ENCODE results near the gene C1QTNF2. TPM values are rescaled to one million over a fixed set of nuclear protein-coding genes. Genes with fewer than 3 reads are reported as not detected.
A peak's percentile ranks its signal among the peaks of the same experiment; 100 is the strongest.

The C1QTNF2 gene
- total and polyA plus RNA-seq, 4 experiments from 2014 or later = not detected

GRCh38 chr5:160356550-160357347 is 13.7 kb downstream of the C1QTNF2 start:
- Histone ChIP-seq H3K4me3 (ENCODE audit: low read length in 2 of 2) (no peak overlapping the region), H3K9me3 (ENCODE audit: control insufficient read depth in 1 of 2, low read length in 2 of 2) (no peaks in the 10 kb centered on the region), H3K27ac (ENCODE audit: low read depth, low read length) (no peak overlapping the region), H3K4me1 (ENCODE audit: insufficient read depth, low read length) (no peaks in the 10 kb centered on the region), H3K27me3 (ENCODE audit: insufficient read depth, low read length) (no peaks in the 10 kb centered on the region), H3K36me3 (ENCODE audit: insufficient read depth, low read length) (no peaks in the 10 kb centered on the region)
- POLR2A ChIA-PET (ENCODE audit: partially characterized antibody) = no interaction called here
- CTCF ChIA-PET (ENCODE audit: partially characterized antibody) = interaction anchor here (0.6 to 1.3 kb wide), 2 partner anchors 11 to 27 kb away, joined by 3 to 4 read pairs; no protein-coding TSS in a partner anchor
- Mint-ChIP-seq H3K27me3 (peaks cover 0 to 9% of the 10 kb centered on the region in 2 donors), H3K4me1 (no peaks in the 10 kb centered on the region), H3K9me3 (no peaks in the 10 kb centered on the region), H3K27ac (no peak overlapping the region), H3K36me3 (no peaks in the 10 kb centered on the region), H3K4me3 (no peak overlapping the region)
- intact Hi-C loops (cut with micrococcal nuclease) = no loop called here
- no peak for DNase-seq

- H3K4me1 ChIP-seq (ENCODE audit: insufficient read depth, low read length) = no peaks in the 10 kb centered on the region
- no peaks in the 10 kb centered on the region for H3K27me3 ChIP-seq (ENCODE audit: insufficient read depth, low read length)
- intact Hi-C loops (cut with micrococcal nuclease) = no loop called here
- peaks cover 0 to 7% of the 10 kb centered on the region in 2 donors for H3K27me3 Mint-ChIP-seq
- no peaks in the 10 kb centered on the region for H3K4me1 Mint-ChIP-seq
- H3K4me3 Mint-ChIP-seq = no peak overlapping the region
- H3K36me3 ChIP-seq (ENCODE audit: insufficient read depth, low read length) = no peaks in the 10 kb centered on the region
- no peak overlapping the region for H3K27ac ChIP-seq (ENCODE audit: low read depth, low read length)
- H3K9me3 Mint-ChIP-seq = no peaks in the 10 kb centered on the region
- POLR2A ChIA-PET (ENCODE audit: partially characterized antibody) = no interaction called here
- no peak for DNase-seq
- CTCF ChIA-PET (ENCODE audit: partially characterized antibody) = interaction anchor here (1.2 kb wide), 1 partner anchor 9 kb away, joined by 4 read pairs; no protein-coding TSS in a partner anchor
- H3K4me3 ChIP-seq (ENCODE audit: low read length in 2 of 2) = no peak overlapping the region
- H3K9me3 ChIP-seq (ENCODE audit: control insufficient read depth in 1 of 2, low read length in 2 of 2) = no peaks in the 10 kb centered on the region
- no peak overlapping the region for H3K27ac Mint-ChIP-seq
- H3K36me3 Mint-ChIP-seq = no peaks in the 10 kb centered on the region
Observed at GRCh38 chr5:160354666-160355065, 15.8 kb downstream of the C1QTNF2 start.

GRCh38 chr5:160353379-160353778 is 17.0 kb downstream of the C1QTNF2 start:
- Mint-ChIP-seq H3K27me3 (peaks cover 0 to 2% of the 10 kb centered on the region in 2 donors), H3K4me3 (no peak overlapping the region), H3K4me1 (no peaks in the 10 kb centered on the region), H3K27ac (no peak overlapping the region), H3K36me3 (no peaks in the 10 kb centered on the region), H3K9me3 (no peaks in the 10 kb centered on the region)
- CTCF ChIA-PET (ENCODE audit: partially characterized antibody) = interaction anchor here (1.0 kb wide), 1 partner anchor 10 kb away, joined by 3 read pairs; no protein-coding TSS in a partner anchor
- Histone ChIP-seq H3K4me1 (ENCODE audit: insufficient read depth, low read length) (no peaks in the 10 kb centered on the region), H3K9me3 (ENCODE audit: control insufficient read depth in 1 of 2, low read length in 2 of 2) (no peaks in the 10 kb centered on the region), H3K4me3 (ENCODE audit: low read length in 2 of 2) (no peak overlapping the region), H3K36me3 (ENCODE audit: insufficient read depth, low read length) (no peaks in the 10 kb centered on the region), H3K27ac (ENCODE audit: low read depth, low read length) (no peak overlapping the region), H3K27me3 (ENCODE audit: insufficient read depth, low read length) (no peaks in the 10 kb centered on the region)
- intact Hi-C loops (cut with micrococcal nuclease) = no loop called here
- DNase-seq = no peak
- POLR2A ChIA-PET (ENCODE audit: partially characterized antibody) = no interaction called here

GRCh38 chr5:160352308-160352707 is 18.1 kb downstream of the C1QTNF2 start:
- Histone ChIP-seq H3K27ac (ENCODE audit: low read depth, low read length) (no peak overlapping the region), H3K4me1 (ENCODE audit: insufficient read depth, low read length) (no peaks in the 10 kb centered on the region), H3K27me3 (ENCODE audit: insufficient read depth, low read length) (no peaks in the 10 kb centered on the region), H3K36me3 (ENCODE audit: insufficient read depth, low read length) (no peaks in the 10 kb centered on the region), H3K4me3 (ENCODE audit: low read length in 2 of 2) (no peak overlapping the region), H3K9me3 (ENCODE audit: control insufficient read depth in 1 of 2, low read length in 2 of 2) (no peaks in the 10 kb centered on the region)
- intact Hi-C loops (cut with micrococcal nuclease) = no loop called here
- DNase-seq = no peak
- Mint-ChIP-seq H3K27ac (no peak overlapping the region), H3K27me3 (peaks cover 0 to 2% of the 10 kb centered on the region in 2 donors), H3K4me1 (no peaks in the 10 kb centered on the region), H3K9me3 (no peaks in the 10 kb centered on the region), H3K4me3 (no peak overlapping the region), H3K36me3 (no peaks in the 10 kb centered on the region)
- ChIA-PET POLR2A (ENCODE audit: partially characterized antibody) (no interaction called here), CTCF (ENCODE audit: partially characterized antibody) (interaction anchor here (0.7 to 1.5 kb wide), 2 partner anchors 10 to 168 kb away, joined by 3 to 4 read pairs; no protein-coding TSS in a partner anchor)

- Mint-ChIP-seq H3K27ac (no peak overlapping the region), H3K4me1 (no peaks in the 10 kb centered on the region), H3K36me3 (no peaks in the 10 kb centered on the region), H3K27me3 (peaks cover 0 to 2% of the 10 kb centered on the region in 2 donors), H3K9me3 (no peaks in the 10 kb centered on the region), H3K4me3 (no peak overlapping the region)
- Histone ChIP-seq H3K36me3 (ENCODE audit: insufficient read depth, low read length) (no peaks in the 10 kb centered on the region), H3K27ac (ENCODE audit: low read depth, low read length) (no peak overlapping the region), H3K4me3 (ENCODE audit: low read length in 2 of 2) (no peak overlapping the region), H3K9me3 (ENCODE audit: control insufficient read depth in 1 of 2, low read length in 2 of 2) (no peaks in the 10 kb centered on the region), H3K4me1 (ENCODE audit: insufficient read depth, low read length) (no peaks in the 10 kb centered on the region), H3K27me3 (ENCODE audit: insufficient read depth, low read length) (no peaks in the 10 kb centered on the region)
- POLR2A ChIA-PET (ENCODE audit: partially characterized antibody) = no interaction called here
- DNase-seq = no peak
- CTCF ChIA-PET (ENCODE audit: partially characterized antibody) = interaction anchor here (9.7 kb wide), 1 partner anchor 326 kb away, joined by 179 read pairs; no protein-coding TSS in a partner anchor
- intact Hi-C loops (cut with micrococcal nuclease) = no loop called here
Observed at GRCh38 chr5:160349935-160350303, 20.5 kb downstream of the C1QTNF2 start.

GRCh38 chr5:160349249-160349934 is 21.0 kb downstream of the C1QTNF2 start:
- H3K27ac ChIP-seq (ENCODE audit: low read depth, low read length) = no peak overlapping the region
- Mint-ChIP-seq H3K9me3 (no peaks in the 10 kb centered on the region), H3K4me3 (no peak overlapping the region), H3K36me3 (no peaks in the 10 kb centered on the region), H3K27me3 (peaks cover 0 to 2% of the 10 kb centered on the region in 2 donors), H3K27ac (no peak overlapping the region), H3K4me1 (no peaks in the 10 kb centered on the region)
- H3K4me1 ChIP-seq (ENCODE audit: insufficient read depth, low read length) = no peaks in the 10 kb centered on the region
- POLR2A ChIA-PET (ENCODE audit: partially characterized antibody) = no interaction called here
- CTCF ChIA-PET (ENCODE audit: partially characterized antibody) = interaction anchor here (9.7 kb wide), 1 partner anchor 326 kb away, joined by 179 read pairs; no protein-coding TSS in a partner anchor
- H3K36me3 ChIP-seq (ENCODE audit: insufficient read depth, low read length) = no peaks in the 10 kb centered on the region
- H3K4me3 ChIP-seq (ENCODE audit: low read length in 2 of 2) = no peak overlapping the region
- intact Hi-C loops (cut with micrococcal nuclease) = no loop called here
- H3K9me3 ChIP-seq (ENCODE audit: control insufficient read depth in 1 of 2, low read length in 2 of 2) = no peaks in the 10 kb centered on the region
- no peaks in the 10 kb centered on the region for H3K27me3 ChIP-seq (ENCODE audit: insufficient read depth, low read length)
- DNase-seq = no peak

- H3K4me3 ChIP-seq (ENCODE audit: low read length in 2 of 2) = no peak overlapping the region
- no peaks in the 10 kb centered on the region for H3K4me1 Mint-ChIP-seq
- peaks cover 2% of the 10 kb centered on the region in 2 donors for H3K27me3 Mint-ChIP-seq
- no peaks in the 10 kb centered on the region for H3K4me1 ChIP-seq (ENCODE audit: insufficient read depth, low read length)
- no peaks in the 10 kb centered on the region for H3K27me3 ChIP-seq (ENCODE audit: insufficient read depth, low read length)
- intact Hi-C loops (cut with micrococcal nuclease) = no loop called here
- H3K36me3 ChIP-seq (ENCODE audit: insufficient read depth, low read length) = no peaks in the 10 kb centered on the region
- no peaks in the 10 kb centered on the region for H3K9me3 Mint-ChIP-seq
- H3K36me3 Mint-ChIP-seq = no peaks in the 10 kb centered on the region
- DNase-seq = no peak
- CTCF ChIA-PET (ENCODE audit: partially characterized antibody) = interaction anchor here (4.0 to 9.7 kb wide), 2 partner anchors 13 to 324 kb away, joined by 21 to 179 read pairs; no protein-coding TSS in a partner anchor
- no peaks in the 10 kb centered on the region for H3K9me3 ChIP-seq (ENCODE audit: control insufficient read depth in 1 of 2, low read length in 2 of 2)
- H3K27ac ChIP-seq (ENCODE audit: low read depth, low read length) = no peak overlapping the region
- peak overlapping the region in 1 of 7 donors; percentile 52 for H3K27ac Mint-ChIP-seq
- POLR2A ChIA-PET (ENCODE audit: partially characterized antibody) = no interaction called here
- H3K4me3 Mint-ChIP-seq = no peak overlapping the region
Observed at GRCh38 chr5:160348080-160348479, 22.3 kb downstream of the C1QTNF2 start.

Measured in CD4-positive, alpha-beta memory T cell (primary cell).